ENCODE data around the gene ZIK1.

GRCh38 chr19:57559404-57560025, 24.4 kb upstream of the ZIK1 start, which contains the start of gene ZNF550:
- TF ChIP-seq, protein P1, sequence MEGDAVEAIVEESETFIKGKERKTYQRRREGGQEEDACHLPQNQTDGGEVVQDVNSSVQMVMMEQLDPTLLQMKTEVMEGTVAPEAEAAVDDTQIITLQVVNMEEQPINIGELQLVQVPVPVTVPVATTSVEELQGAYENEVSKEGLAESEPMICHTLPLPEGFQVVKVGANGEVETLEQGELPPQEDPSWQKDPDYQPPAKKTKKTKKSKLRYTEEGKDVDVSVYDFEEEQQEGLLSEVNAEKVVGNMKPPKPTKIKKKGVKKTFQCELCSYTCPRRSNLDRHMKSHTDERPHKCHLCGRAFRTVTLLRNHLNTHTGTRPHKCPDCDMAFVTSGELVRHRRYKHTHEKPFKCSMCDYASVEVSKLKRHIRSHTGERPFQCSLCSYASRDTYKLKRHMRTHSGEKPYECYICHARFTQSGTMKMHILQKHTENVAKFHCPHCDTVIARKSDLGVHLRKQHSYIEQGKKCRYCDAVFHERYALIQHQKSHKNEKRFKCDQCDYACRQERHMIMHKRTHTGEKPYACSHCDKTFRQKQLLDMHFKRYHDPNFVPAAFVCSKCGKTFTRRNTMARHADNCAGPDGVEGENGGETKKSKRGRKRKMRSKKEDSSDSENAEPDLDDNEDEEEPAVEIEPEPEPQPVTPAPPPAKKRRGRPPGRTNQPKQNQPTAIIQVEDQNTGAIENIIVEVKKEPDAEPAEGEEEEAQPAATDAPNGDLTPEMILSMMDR (IDR thresholded peaks at IDR 0.05): no peak
- no peak for TF ChIP-seq POLR2A (IDR thresholded peaks at IDR 0.05)

Measured in Peyer's patch (tissue), 4 donors.